NCI-H446 treated with DMSO at 0.1 percent for 48 hours (cell line): ENCODE data around the gene MYCN.
A peak's percentile ranks its signal among the peaks of the same experiment; 100 is the strongest.
"Not testable (repeated sequence)": the region's sequence is repeated elsewhere in the genome, so short reads cannot be mapped to it uniquely, and the experiment has no call there.

Experiments
- DNase-seq: peaks from one replicate; lab custom pipeline; 2025; lab: John Stamatoyannopoulos, UW

MYCN gene

DNA sequence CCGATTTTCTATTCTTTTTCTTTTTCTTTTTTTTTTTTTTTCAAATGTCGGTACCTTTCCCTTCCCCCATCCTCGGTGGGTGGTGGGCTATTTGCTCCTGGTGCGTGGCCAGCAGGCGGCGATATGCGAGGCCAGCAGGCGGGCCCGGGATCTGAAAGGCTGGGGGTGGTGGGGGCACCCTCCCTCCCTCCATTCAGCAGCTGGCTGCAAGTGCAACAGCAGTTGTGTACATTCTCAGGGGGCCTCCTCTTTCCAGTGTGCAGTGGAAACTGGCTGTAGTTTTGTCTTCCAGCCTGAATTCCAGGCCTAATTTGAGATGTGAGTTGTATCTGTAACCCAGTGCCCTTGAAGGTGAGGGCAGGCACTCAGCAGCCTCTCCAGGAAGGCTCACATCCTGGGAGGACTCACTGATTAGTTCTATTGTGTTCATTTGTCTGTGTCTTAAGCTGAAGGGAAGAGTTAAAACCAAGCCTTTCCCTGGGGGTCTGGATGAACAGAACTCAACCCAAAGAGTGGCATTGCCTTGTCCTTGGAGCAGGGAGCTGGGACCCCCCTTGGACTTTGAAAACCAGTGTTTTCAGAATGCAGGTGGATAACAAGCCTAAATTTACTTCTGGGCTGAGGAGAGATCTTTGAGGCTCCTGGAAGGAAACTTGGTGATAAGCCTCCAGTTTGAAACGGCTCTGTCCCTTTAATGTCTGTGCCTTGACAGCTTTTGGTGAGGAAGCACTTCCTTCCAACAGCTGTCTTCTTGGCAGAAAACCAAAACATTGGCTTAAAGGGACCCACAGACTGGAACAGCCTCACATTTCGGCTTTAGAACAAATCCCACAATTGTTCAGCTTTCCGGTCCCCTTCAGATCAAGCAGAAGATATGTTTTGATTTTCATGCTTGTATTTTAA lies 3.3 kb downstream of the MYCN start:
- DNase-seq: peak; percentile 42

DNA sequence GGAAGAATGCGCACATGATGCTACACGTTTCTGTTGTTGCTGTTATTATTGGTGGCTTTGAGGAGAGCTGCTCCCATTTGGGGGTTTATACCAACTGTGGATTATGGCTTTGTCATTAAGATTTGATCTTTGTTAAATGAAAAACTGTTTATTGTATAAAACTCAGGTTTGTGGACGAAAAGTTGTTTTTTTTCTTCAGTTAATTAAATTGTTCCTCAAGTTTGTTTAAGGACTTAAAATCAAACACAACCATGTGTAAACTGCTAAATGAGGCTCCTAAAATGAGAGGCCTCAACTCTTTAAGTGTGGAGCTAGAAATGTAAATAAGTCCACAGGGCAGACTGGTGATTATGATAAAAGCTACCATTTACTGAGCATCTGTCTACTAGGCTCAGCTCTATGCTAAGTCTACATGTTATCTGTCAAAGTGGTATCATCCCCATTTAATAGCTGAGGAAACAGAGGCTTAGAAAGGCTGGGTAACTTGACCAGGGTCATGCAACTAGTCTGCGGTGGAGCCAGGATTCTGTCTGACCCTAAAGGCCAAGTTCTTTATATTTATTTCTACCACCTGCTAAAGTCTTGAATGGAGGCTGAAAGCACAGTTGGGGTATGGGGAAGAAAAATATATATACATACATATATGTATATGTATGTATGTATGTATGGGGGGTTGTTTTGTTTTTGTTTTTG lies 4.1 kb downstream of the MYCN start:
- no peak for DNase-seq

DNA sequence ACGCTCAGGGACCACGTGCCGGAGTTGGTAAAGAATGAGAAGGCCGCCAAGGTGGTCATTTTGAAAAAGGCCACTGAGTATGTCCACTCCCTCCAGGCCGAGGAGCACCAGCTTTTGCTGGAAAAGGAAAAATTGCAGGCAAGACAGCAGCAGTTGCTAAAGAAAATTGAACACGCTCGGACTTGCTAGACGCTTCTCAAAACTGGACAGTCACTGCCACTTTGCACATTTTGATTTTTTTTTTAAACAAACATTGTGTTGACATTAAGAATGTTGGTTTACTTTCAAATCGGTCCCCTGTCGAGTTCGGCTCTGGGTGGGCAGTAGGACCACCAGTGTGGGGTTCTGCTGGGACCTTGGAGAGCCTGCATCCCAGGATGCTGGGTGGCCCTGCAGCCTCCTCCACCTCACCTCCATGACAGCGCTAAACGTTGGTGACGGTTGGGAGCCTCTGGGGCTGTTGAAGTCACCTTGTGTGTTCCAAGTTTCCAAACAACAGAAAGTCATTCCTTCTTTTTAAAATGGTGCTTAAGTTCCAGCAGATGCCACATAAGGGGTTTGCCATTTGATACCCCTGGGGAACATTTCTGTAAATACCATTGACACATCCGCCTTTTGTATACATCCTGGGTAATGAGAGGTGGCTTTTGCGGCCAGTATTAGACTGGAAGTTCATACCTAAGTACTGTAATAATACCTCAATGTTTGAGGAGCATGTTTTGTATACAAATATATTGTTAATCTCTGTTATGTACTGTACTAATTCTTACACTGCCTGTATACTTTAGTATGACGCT lies 5.8 kb downstream of the MYCN start:
- no peak for DNase-seq

DNA sequence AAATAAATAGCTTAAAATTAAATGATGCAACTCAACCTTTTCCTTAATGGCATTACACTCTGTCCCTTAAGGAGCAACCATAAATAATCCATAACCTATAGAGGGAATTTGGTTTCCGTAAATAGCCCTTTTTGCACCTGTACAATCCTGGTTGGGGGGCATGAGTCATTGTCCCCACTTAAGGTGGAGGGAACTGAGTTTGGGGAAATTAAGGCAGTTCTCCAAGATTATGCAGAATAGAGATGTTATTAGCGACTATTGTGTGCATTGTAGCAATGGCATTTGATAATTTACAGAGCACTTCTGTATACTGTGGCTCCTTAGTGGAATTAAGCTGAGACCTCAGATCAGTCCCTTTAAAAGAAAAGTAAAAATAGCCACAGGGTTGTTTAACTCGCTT lies 6.6 kb downstream of the MYCN start:
- DNase-seq: no peak

DNA sequence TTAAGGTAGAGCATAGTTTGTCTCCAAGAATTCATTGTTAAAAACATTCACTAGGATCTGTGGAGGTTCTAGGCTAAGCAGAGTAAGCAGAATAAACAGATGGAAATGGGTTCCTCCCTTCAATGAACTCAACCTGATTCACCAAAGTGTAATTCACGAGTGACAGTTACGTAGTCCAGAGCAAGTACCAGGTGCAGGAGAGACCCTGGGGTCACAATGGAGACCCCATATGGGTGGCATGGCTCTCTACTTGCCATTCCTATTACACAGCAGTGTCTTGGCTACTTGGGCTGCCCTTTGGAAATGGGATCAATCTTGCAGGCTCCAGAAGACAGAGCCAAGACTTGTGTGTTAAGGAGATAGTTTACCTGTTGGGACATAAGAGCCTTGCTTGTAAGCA lies 7.1 kb downstream of the MYCN start:
- DNase-seq: no peak

DNA sequence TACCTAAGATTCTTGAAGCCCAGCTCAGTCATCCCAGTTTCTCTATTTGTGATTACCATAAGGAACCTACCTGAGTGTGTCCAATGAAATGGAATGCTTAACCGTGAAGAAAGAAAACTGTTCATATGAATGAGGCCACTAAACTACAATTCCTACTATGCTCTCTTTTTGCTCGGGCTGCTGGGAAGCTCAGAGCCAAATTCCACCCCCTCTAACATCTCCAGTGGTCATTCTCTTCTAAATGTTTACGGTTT lies 8.3 kb downstream of the MYCN start:
- no peak for DNase-seq

DNA sequence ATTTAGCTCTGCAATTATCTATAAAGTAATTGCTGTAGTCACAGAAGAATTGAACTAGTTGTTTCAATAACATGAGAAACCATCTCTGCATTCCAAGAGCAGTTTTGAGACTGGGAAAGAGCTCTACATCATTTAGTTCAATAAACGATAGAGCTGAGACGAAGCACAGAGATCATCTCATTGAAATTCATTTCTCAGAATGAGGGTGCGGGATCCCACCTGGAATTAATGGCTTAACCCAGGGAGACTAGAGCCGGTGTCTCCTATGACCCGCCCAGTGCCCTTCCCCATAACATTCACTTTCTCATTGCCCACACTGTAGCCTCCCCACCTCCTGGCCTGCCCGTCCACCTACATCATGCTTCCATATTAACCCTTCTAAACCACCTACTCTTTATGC lies 8.8 kb downstream of the MYCN start:
- no peak for DNase-seq

DNA sequence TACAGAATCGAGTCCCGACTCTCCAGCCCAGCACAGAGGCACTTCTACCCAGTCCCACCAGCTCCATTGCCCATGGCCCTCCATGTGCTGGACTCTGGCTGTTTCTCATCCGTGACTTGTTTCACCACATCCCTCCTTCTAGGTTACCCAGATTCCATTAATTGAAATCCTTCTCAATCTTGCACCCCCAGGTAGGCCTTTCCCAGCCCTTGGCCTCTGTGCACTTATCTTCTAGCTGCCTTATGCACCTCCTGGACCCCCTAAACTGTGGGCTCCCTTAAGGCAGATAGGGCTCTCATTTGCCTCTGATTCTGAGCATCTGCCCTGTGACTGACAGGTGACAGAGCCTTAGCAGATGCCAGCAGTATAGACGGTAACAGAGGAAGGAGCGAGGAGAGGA lies 9.2 kb downstream of the MYCN start:
- no peak for DNase-seq

DNA sequence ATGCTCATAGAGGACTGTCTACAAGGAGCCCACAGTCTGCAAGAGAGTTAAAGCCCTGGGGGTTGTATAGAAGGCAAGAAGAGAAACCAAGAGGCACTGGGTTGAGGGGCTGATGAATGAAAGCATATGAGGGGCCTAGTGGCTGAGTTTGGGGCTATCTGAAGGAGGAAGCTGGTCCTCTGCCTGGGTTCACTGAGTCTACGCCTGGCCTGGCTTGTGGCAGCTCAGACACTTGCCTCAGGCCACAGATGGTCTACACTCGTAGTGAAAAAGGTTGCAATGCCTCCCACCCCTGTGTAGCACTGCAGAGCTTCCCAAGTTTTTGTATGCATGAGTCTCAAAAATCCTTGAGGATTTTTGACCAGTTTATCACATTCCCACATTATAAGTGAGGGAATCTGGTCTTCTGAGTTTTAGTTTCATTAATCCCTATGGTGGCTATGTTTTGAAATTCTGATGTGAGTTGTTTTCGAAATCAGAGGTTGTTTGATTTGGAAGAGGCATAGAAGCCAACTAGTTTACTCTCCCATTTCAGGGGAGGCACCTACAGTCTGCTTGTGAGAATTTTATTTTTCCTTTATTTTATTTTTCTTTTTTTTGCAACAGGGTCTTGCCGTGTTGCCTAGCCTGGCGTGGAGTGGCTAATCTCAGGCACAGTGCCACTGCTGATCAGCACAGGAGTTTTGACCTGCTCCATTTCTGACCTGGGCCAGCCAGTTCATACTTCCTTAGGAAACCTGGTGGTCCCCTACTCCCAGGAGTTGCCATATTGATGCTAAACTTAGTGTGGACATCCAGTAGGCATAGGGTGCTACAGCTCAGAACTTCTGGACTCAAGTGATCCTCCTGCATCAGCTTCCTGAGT lies 10.0 kb downstream of the MYCN start:
- DNase-seq: no peak

DNA sequence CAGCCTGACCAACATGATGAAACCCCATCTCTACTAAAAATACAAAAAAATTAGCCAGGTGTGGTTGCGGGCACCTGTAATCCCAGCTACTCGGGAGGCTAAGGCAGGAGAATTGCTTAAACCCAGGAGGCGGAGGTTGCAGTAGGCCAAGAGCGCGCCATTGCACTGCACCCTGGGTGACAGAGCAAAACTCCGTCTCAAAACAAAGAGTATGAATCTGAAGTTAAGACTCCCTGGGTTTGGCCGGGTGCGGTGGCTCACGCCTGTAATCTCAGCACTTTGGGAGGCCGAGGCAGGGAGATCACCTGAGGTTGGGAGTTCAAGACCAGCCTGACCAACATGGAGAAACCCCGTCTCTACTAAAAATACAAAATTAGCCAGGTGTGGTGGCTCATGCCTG lies 11.6 kb downstream of the MYCN start:
- DNase-seq: not testable (repeated sequence)

DNA sequence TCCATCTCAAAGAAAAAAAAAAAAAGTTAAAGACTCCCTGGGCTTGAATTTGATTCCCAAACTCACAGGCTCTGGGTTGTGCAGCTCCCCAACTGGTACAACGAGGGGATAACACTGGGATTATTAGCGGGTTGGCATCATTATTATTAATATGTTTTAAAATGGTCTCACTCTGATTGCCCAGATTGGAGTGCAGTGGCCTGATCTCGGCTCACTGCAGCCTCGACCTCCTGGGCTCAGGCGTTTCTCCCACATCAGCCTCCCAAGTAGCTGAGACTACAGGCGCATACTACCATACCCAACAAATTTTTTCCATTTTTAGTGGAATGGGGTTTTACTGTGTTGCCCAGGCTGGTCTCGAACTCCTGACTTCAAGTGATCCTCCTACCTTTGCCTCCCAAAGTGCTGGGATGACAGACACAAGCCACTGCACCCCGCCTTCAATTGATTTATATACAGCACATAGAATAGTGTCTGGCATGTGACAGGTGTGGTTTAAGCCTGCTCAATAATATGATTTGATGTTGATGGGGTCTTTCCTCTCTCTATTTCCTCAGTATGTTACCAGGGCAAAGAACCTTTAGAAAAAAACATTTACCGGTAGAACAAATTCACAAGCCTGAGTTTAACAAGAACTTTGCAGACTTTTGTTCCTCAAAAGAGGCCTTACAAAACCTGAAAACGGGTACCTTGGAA lies 12.2 kb downstream of the MYCN start:
- DNase-seq: no peak

DNA sequence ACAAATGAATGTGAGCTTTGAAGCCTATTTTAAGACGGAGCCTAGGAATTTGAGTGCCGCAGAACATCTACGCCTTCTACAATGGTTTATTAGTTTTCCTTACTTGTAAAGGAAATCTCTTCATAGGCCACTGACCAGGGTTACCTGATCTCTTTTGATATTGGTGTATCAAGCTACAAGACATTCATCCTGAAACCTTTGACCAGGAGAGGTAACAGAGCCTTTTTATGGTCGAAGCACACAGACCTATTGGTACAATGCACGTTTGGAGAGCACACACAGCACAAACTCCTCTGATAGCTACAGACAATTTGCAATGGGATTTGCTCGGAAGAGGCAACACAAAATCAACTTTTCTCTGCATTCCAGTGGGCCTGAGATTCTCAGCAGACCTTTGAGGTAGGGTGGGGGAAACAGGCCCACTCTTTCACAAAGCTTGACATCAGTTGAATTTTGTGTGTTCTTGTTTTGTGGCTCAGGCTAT lies 12.8 kb downstream of the MYCN start:
- DNase-seq: no peak

DNA sequence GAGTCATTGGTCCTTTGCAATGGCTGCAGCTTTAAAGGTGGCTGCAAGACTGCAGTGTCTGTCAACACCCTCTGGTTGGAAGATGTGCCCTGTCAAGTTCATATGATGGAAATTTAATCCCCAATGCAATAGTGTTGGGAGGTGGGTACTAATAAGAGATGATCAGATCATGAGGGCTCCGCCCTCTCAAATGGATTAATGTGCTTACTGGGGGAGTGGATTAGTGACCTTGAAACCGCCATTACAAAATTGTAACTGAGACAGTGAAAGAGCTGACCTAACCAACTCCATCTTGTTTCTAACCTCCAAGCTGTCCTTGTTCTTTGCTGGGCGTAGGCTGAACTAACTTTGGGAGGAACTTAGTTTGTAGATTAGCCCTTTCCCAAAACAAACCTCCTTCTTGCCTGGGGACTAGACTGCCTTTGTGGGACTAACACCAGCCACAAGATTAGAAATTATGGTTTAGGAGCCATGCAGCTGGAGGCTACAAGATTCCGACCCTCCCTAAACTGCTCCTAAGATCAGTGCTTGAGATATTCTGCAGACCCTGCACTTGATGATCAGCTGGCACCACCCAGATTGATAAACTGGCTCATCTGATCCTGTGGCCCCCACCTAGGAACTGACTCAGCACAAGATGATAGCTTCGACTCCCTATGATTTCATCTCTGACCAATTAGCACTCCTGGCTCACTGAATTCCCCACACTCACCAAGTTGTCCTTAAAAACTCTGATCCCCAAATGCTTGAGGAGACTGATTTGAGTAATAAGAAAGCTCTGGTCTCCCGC lies 13.7 kb downstream of the MYCN start:
- DNase-seq: no peak

DNA sequence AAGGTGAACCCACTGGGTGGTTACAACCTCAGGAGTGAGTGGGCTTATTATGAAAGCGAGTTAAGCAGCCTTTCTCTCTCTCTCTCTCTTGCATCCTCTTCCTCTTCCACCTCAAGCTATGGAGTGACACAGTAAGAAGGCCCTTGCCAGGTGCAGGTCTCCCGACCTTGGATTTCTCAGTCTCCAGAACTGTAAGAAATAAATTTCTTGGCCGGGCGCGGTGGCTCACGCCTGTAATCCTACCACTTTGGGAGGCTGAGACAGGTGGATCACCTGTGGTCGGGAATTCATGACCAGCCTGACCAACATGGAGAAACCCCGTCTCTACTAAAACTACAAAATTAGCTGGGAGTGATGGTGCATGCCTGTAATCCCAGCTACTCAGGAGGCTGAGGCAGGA lies 14.4 kb downstream of the MYCN start:
- no peak for DNase-seq

DNA sequence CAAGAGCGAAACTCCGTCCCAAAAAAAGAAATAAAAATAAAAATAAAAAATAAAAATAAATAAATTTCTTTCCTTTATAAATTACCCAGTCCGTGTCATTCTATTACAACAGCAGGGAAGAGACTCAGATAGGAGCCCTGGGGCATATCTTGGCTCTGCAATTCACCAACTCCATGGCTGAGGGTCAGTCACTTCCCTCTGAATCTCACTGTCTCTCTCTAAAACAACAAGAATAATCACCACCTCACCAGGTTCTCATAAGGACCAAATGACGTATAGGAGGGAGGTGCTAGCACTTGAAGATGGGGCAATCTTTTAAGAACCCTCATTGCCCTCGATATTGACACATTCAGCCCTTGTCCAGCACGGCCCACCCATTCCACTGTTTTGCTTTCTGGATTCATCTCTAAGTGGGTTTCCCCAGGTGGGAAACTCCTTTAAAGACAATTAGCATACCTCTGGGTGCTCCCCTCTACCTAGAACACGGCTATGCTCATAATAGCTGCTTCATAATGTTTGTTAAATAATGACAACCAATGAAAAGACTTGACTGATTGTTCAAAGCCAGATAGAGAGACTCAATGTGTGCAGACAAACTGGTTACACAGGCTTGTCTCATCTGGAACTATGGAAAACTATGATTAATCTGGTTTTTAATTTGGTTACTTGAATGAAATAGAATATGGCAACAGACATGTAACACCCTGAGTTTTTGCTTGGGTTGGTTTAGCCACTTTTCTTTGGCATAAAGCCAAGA lies 15.1 kb downstream of the MYCN start:
- no peak for DNase-seq

DNA sequence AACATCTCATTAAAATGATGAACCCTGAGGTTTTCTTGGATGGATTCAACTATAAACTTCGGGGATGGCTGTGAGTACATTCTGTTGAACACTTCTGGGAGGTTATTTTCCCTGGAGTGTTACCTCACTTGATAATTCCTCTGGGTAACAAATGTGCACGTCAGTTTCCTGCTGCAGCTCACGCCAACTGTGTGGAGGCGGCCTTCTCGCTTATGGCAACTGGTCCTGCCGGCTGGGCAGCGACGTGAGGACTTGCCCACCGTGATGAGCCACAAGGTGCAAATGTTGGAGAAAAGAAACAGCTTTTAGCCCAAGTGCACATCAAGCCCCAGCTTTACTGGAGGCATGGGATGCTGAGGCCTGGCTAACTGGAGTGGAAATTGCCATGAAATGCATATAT lies 15.9 kb downstream of the MYCN start:
- DNase-seq: no peak

DNA sequence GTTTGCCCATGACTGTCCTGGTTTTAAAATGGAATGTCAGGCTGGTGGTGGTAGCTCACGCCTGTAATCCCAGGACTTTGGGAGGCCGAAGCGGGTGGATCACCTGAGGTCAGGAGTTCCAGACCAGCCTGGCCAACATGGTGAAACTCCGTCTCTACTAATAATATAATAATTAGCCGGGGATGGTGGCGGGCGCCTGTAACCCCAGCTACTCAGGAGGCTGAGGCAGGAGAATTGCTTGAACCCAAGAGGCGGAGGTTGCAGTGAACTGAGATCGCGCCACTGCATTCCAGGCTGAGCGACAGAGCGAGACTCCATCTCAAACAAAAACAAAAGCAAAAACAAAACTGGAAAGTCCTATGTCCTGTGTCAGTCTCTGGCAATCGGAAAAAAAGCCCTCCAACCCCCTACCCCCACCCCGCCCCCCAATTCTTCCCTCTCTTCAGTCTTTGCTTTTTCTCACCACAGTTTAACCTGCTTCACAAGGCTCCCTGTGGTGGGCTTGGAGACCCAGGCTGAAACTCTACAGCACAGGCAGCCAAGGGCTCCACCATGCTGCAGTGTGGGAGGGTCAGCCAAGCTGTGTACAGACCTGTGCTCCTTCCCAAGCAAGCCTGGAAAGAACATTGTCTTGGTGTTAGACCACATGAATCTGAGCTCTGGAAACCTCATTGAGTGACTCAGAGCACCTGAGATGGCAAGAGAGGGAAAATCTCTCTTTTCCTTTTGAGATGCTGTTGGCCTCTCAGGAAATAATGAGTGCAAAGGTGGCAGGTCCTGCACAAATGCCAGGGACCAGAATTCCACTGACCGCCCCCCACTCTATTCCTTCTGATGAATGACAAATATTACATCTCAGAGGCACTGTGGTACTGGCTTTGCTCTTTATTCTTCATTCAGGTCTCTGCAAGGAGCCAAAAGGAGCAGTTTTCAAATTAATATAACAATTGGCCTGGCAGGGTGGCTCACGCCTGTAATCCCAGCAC lies 16.7 kb downstream of the MYCN start:
- DNase-seq: no peak
